ENCODE measurements around the gene DEPDC1B. TPM values are rescaled to one million over a fixed set of nuclear protein-coding genes. Genes with fewer than 3 reads are reported as not detected.

The DEPDC1B gene
- total RNA-seq, 1 donor from 2014 or later: 0.98 TPM

- no peaks in the 10 kb centered on the region for H3K9me3 Mint-ChIP-seq
- no peak overlapping the region for H3K4me3 Mint-ChIP-seq
- peaks cover 2% of the 10 kb centered on the region for H3K27me3 Mint-ChIP-seq
- intact Hi-C loops (cut with micrococcal nuclease): no loop called here
- TF ChIP-seq CTCF (IDR thresholded peaks at IDR 0.05): no peak
- no peaks in the 10 kb centered on the region for H3K36me3 Mint-ChIP-seq (ENCODE audit: low read depth)
- H3K27ac Mint-ChIP-seq: no peak overlapping the region
- ChIA-PET CTCF (no interaction called here), POLR2A (no interaction called here)
- H3K4me1 Mint-ChIP-seq: peaks cover 5% of the 10 kb centered on the region
- ATAC-seq (ENCODE audit: low read depth): no peak
- DNase-seq: no peak
Observed at GRCh38 chr5:60550311-60550710, 149.7 kb downstream of the DEPDC1B start.

GRCh38 chr5:60549841-60550240 is 150.1 kb downstream of the DEPDC1B start:
- ChIA-PET POLR2A (no interaction called here), CTCF (no interaction called here)
- DNase-seq (no peak), ATAC-seq (ENCODE audit: low read depth) (no peak)
- H3K4me1 Mint-ChIP-seq: peaks cover 5% of the 10 kb centered on the region
- peaks cover 2% of the 10 kb centered on the region for H3K27me3 Mint-ChIP-seq
- no peak overlapping the region for H3K4me3 Mint-ChIP-seq
- no peaks in the 10 kb centered on the region for H3K9me3 Mint-ChIP-seq
- H3K27ac Mint-ChIP-seq: no peak overlapping the region
- intact Hi-C loops (cut with micrococcal nuclease): loop anchor here (10.0 kb wide), 1 partner anchor 985 kb away; no protein-coding TSS in a partner anchor
- no peaks in the 10 kb centered on the region for H3K36me3 Mint-ChIP-seq (ENCODE audit: low read depth)
- no peak for TF ChIP-seq CTCF (IDR thresholded peaks at IDR 0.05)

Other genes starting within 250 kb of the DEPDC1B start
- gene ELOVL7, start 144.1 kb upstream of the DEPDC1B start, total RNA-seq: 0.32 and 0.69 TPM in 2 replicates
- gene ERCC8, start 244.9 kb upstream of the DEPDC1B start, total RNA-seq: 10.7 and 11.2 TPM in 2 replicates
- gene NDUFAF2, start 245.0 kb upstream of the DEPDC1B start, total RNA-seq: 13.1 and 20.0 TPM in 2 replicates

Data from activated B cell treated with CpG ODN at 0.5 μM for 24 hours (primary cell).